SHP77 treated with DMSO at 0.1 percent for 48 hours (cell line): Measurements from ENCODE around the gene NPB.
A peak's percentile ranks its signal among the peaks of the same experiment; 100 is the strongest.
"Not testable (repeated sequence)": the region's sequence is repeated elsewhere in the genome, so short reads cannot be mapped to it uniquely, and the experiment has no call there.

Source experiments
- DNase-seq: peaks from one replicate; lab custom pipeline; 2025; lab: John Stamatoyannopoulos, UW

Gene NPB

GRCh38 chr17:81911969-81912368 is 9.9 kb downstream of the NPB start:
- no peak for DNase-seq

GRCh38 chr17:81912441-81913309 is 10.6 kb downstream of the NPB start:
- DNase-seq, result no peak

GRCh38 chr17:81913394-81914102 is 11.5 kb downstream of the NPB start:
- no peak for DNase-seq

- no peak for DNase-seq
Observed at GRCh38 chr17:81914103-81914850, 12.2 kb downstream of the NPB start.

- no peak for DNase-seq
Observed at GRCh38 chr17:81915331-81915730, 13.3 kb downstream of the NPB start.

GRCh38 chr17:81916234-81917001 is 14.4 kb downstream of the NPB start:
- no peak for DNase-seq

GRCh38 chr17:81917565-81918332 is 15.7 kb downstream of the NPB start, which contains the start of gene SIRT7:
TSS of gene SIRT7 (minus strand) at chr17:81918176. CDS start at chr17:81918131, 45 bp downstream.
- peak; percentile 67 for DNase-seq

GRCh38 chr17:81918333-81918669 is 16.3 kb downstream of the NPB start:
- DNase-seq, result not testable (repeated sequence)

GRCh38 chr17:81918832-81919545 is 17.0 kb downstream of the NPB start:
- DNase-seq, result no peak

- DNase-seq, result no peak
Observed at GRCh38 chr17:81920612-81921536, 18.8 kb downstream of the NPB start.

- DNase-seq, result no peak
Observed at GRCh38 chr17:81921537-81921862, 19.5 kb downstream of the NPB start.

GRCh38 chr17:81921996-81922565 is 20.0 kb downstream of the NPB start:
- no peak for DNase-seq

- no peak for DNase-seq
Observed at GRCh38 chr17:81922566-81923301, 20.7 kb downstream of the NPB start.

GRCh38 chr17:81923302-81924260 is 21.5 kb downstream of the NPB start:
- no peak for DNase-seq

GRCh38 chr17:81924557-81925532 is 22.8 kb downstream of the NPB start:
- no peak for DNase-seq

GRCh38 chr17:81925860-81926450 is 23.9 kb downstream of the NPB start:
- DNase-seq, result no peak
